Endothelial cell of umbilical vein (primary cell): ENCODE results near the gene VASH2. TPM values are rescaled to one million over a fixed set of nuclear protein-coding genes. Genes with fewer than 3 reads are reported as not detected.

Source experiments
- BruUV-seq: library from RNA; stranded (reverse); fragments of 400-500 nt; replicated peaks from 2 replicates; lab custom pipeline; 2021; lab: Mats Ljungman, UMichigan
- CTCF ChIA-PET: fragments of 300-600, 350-600 bp; sonication (Branson Sonifier 250); formaldehyde crosslinking; loops from one replicate; lab custom pipeline; 2021; ENCODE audit warnings: antibody characterized with exemption, inconsistent platforms; lab: Charles Lee
- POLR2A ChIA-PET: fragments of 300-600, 350-600 bp; sonication (Branson Sonifier 250); formaldehyde crosslinking; loops from one replicate; lab custom pipeline; 2021; ENCODE audit warnings: antibody characterized with exemption, inconsistent platforms; lab: Charles Lee
- DNase-seq: peaks from one replicate; pipeline ENCODE4 v3.0.0-alpha.2; 2011; ENCODE audit warnings: low read depth, low spot score
- FAIRE-seq: peaks from 2 replicates; lab custom pipeline; 2011; peaks lifted over from hg19 to GRCh38; lab: Jason Lieb, UNC
- H2AFZ ChIP-seq: 2 replicates; pipeline ENCODE4 v1.6.0; 2012; ENCODE audit warnings: low read depth, low read length, control low read depth, inconsistent platforms
- H3K27ac ChIP-seq: 2 replicates; pipeline ENCODE4 v1.5.1; 2011; ENCODE audit warnings: low read depth, mild to moderate bottlenecking, control low read depth, low read length, moderate library complexity; ENCODE audit not compliant: insufficient read depth
- H3K27me3 ChIP-seq, 2 experiments: 2 replicates each; pipeline versions ENCODE4 v1.6.0 to v1.6.1; 2011; ENCODE audit warnings: low read length in 2 of 2, mixed read lengths in 1 of 2; ENCODE audit not compliant: control insufficient read depth in 2 of 2, insufficient read depth in 2 of 2
- H3K36me3 ChIP-seq, 2 experiments: 2 replicates in 1 of 2; 3 replicates in 1 of 2; pipeline ENCODE4 v1.5.1; 2011; ENCODE audit warnings: low read length in 2 of 2, mild to moderate bottlenecking in 1 of 2, moderate library complexity in 1 of 2; ENCODE audit not compliant: control insufficient read depth in 2 of 2, insufficient read depth in 2 of 2; ENCODE audit errors: extremely low read depth in 1 of 2
- H3K4me1 ChIP-seq: 3 replicates; pipeline ENCODE4 v1.5.1; 2011; ENCODE audit warnings: mild to moderate bottlenecking, low read length; ENCODE audit not compliant: control insufficient read depth, insufficient read depth; ENCODE audit errors: extremely low read depth
- H3K4me2 ChIP-seq: 2 replicates; pipeline ENCODE4 v1.6.1; 2011; ENCODE audit warnings: low read length, control low read depth, mixed read lengths; ENCODE audit not compliant: insufficient read depth
- H3K4me3 ChIP-seq, 3 experiments: fragments of 200-600 bp in 1 of 3; sonication (generic), shearing (Covaris generic) in 1 of 3; replicated peaks in 1 of 3; 2 replicates each; pipeline ENCODE4 v1.5.1; 2011 to 2016; ENCODE audit warnings: control low read depth in 3 of 3, low read length in 3 of 3, mild to moderate bottlenecking in 2 of 3, inconsistent platforms in 1 of 3, low read depth in 1 of 3, moderate library complexity in 1 of 3; ENCODE audit not compliant: insufficient read depth in 1 of 3
- H3K79me2 ChIP-seq: 2 replicates; pipeline ENCODE4 v1.6.0; 2012; ENCODE audit warnings: low read length, inconsistent platforms; ENCODE audit not compliant: control insufficient read depth, insufficient read depth
- H3K9ac ChIP-seq: replicated peaks from 2 replicates; pipeline ENCODE3; 2011; ENCODE audit warnings: low read length, control low read depth; ENCODE audit not compliant: insufficient read depth; ENCODE audit errors: extremely low read depth
- H3K9me1 ChIP-seq: replicated peaks from 3 replicates; pipeline ENCODE4 v1.6.0; 2011; ENCODE audit warnings: mild to moderate bottlenecking, low read length; ENCODE audit not compliant: control insufficient read depth, insufficient read depth; ENCODE audit errors: extremely low read depth
- H3K9me3 ChIP-seq: replicated peaks from 2 replicates; pipeline ENCODE4 v1.5.1; 2012; ENCODE audit warnings: low read length, inconsistent platforms; ENCODE audit not compliant: control insufficient read depth, insufficient read depth
- H4K20me1 ChIP-seq: replicated peaks from 2 replicates; pipeline ENCODE3; 2011; ENCODE audit warnings: mild to moderate bottlenecking, low read length; ENCODE audit not compliant: control insufficient read depth, insufficient read depth; ENCODE audit errors: extremely low read depth
- FOS ChIP-seq: IDR thresholded peaks from 2 replicates; pipeline ENCODE4 v1.6.1; 2011; ENCODE audit warnings: mild to moderate bottlenecking, low read length, moderate library complexity, borderline replicate concordance; ENCODE audit not compliant: insufficient read depth
- GATA2 ChIP-seq: IDR thresholded peaks from 2 replicates; pipeline ENCODE4 v1.7.0; 2011; ENCODE audit warnings: low read depth, mild to moderate bottlenecking, moderate library complexity, mixed read lengths, low read length; ENCODE audit not compliant: insufficient read length, insufficient read depth
- JUN ChIP-seq: IDR thresholded peaks from 2 replicates; pipeline ENCODE4 v1.6.1; 2011; ENCODE audit warnings: borderline replicate concordance, low read depth; ENCODE audit not compliant: insufficient read length, insufficient read depth
- POLR2A ChIP-seq: IDR thresholded peaks from 2 replicates; pipeline ENCODE4 v1.6.1; 2012; ENCODE audit warnings: low read depth, mild to moderate bottlenecking, control low read depth, low read length
- POLR2AphosphoS5 ChIP-seq: IDR thresholded peaks from 2 replicates; pipeline ENCODE4 v1.6.1; 2012; ENCODE audit warnings: low read depth, mild to moderate bottlenecking, control low read depth, low read length, moderate library complexity; ENCODE audit not compliant: insufficient read depth
- dilution Hi-C: fragments of 300-500 bp; cut with MboI; formaldehyde crosslinking; loops from one replicate; pipeline ENCODE4 v1.15.0; 2019; ENCODE audit warnings: low sequenced_read_pairs; ENCODE audit not compliant: extremely low pct_ligation_motif_present
- intact Hi-C: fragments of 100-400 bp; cut with micrococcal nuclease; formaldehyde crosslinking; loops from one replicate; pipeline ENCODE4 v1.10.0; 2022
- polyA plus RNA-seq, 4 experiments: library from polyadenylated mRNA; depleted of rRNA in 3 of 4; stranded (reverse) in 3 of 4; unstranded in 1 of 4; fragments of >200 nt; gene quantifications; 2 replicates each; pipeline versions ENCODE4 v1.2.1 to v1.2.3, GENCODE V29; 2011 to 2012; ENCODE audit warnings: missing spikeins in 1 of 4
- total RNA-seq: library from RNA; stranded (reverse); gene quantifications from 2 replicates; pipeline ENCODE4 v1.2.3, GENCODE V29; 2021
- TF ChIP-seq, protein P1 (sequence below), 2 donors: IDR thresholded peaks; 1 replicate in 1 of 2; 2 replicates in 1 of 2; pipeline ENCODE4 v1.5.1; 2011; ENCODE audit warnings: low read length in 2 of 2, mild to moderate bottlenecking in 2 of 2, moderate library complexity in 2 of 2, control low read depth in 1 of 2, inconsistent platforms in 1 of 2, low read depth in 1 of 2; ENCODE audit not compliant: insufficient read depth in 1 of 2; ENCODE audit errors: extremely low read depth in 1 of 2
- TF ChIP-seq, protein P2 (sequence below): IDR thresholded peaks from 2 replicates; pipeline ENCODE4 v1.6.1; 2011; ENCODE audit not compliant: insufficient read depth, insufficient read length

Gene VASH2
- total and polyA plus RNA-seq, 2 donors (not counting 3 experiments of a cell fraction or from before 2014, with no cell fraction given): 0.70 to 2.9 TPM

DNA sequence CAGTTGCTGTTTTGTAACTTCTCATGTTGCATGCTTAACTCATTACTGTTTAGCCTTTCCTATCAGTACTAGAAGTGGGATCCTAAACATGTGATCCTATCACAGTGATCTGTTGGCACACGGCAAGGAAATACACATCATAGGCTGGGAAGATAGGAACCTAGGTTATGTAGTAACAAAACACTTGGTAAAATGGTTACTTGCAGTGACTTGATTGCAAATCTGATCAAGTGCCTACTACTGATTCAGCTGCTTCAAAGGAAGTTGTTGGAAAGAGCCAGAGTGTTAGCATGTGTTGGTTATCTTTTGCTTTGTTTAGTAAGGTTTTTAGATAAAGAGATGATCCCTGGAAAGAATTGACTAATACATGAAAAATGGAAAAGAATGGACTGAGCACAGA lies 8.9 kb upstream of the VASH2 start:
- POLR2A ChIA-PET: no interaction called here
- no peak overlapping the region for H2AFZ ChIP-seq
- no peak overlapping the region for H3K9ac ChIP-seq
- dilution Hi-C loops: no loop called here
- TF ChIP-seq, protein P1, sequence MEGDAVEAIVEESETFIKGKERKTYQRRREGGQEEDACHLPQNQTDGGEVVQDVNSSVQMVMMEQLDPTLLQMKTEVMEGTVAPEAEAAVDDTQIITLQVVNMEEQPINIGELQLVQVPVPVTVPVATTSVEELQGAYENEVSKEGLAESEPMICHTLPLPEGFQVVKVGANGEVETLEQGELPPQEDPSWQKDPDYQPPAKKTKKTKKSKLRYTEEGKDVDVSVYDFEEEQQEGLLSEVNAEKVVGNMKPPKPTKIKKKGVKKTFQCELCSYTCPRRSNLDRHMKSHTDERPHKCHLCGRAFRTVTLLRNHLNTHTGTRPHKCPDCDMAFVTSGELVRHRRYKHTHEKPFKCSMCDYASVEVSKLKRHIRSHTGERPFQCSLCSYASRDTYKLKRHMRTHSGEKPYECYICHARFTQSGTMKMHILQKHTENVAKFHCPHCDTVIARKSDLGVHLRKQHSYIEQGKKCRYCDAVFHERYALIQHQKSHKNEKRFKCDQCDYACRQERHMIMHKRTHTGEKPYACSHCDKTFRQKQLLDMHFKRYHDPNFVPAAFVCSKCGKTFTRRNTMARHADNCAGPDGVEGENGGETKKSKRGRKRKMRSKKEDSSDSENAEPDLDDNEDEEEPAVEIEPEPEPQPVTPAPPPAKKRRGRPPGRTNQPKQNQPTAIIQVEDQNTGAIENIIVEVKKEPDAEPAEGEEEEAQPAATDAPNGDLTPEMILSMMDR (IDR thresholded peaks at IDR 0.05; ENCODE audit: extremely low read depth in 1 of 2, insufficient read depth in 1 of 2, low read depth in 1 of 2, low read length in 2 of 2): no peak
- TF ChIP-seq GATA2: no peak
- TF ChIP-seq, protein P2, sequence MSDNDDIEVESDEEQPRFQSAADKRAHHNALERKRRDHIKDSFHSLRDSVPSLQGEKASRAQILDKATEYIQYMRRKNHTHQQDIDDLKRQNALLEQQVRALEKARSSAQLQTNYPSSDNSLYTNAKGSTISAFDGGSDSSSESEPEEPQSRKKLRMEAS: no peak
- no peak for TF ChIP-seq POLR2A
- TF ChIP-seq JUN: no peak
- no peak for TF ChIP-seq POLR2AphosphoS5
- no peak for TF ChIP-seq FOS
- DNase-seq: no peak
- no TSS peak for BruUV-seq
- H3K79me2 ChIP-seq: no peaks in the 10 kb centered on the region
- no peaks in the 10 kb centered on the region for H3K36me3 ChIP-seq
- peaks cover 11 to 21% of the 10 kb centered on the region in 2 experiments for H3K27me3 ChIP-seq
- no peak overlapping the region for H3K27ac ChIP-seq
- H4K20me1 ChIP-seq: no peaks in the 10 kb centered on the region
- intact Hi-C loops: no loop called here
- no peak overlapping the region for H3K4me3 ChIP-seq
- no peaks in the 10 kb centered on the region for H3K4me1 ChIP-seq
- CTCF ChIA-PET: interaction anchor here (1.3 kb wide), 1 partner anchor 11 kb away, joined by 3 read pairs; no protein-coding TSS in a partner anchor
- no peaks in the 10 kb centered on the region for H3K9me3 ChIP-seq
- H3K9me1 ChIP-seq: no peaks in the 10 kb centered on the region
- no peak for FAIRE-seq
- no peak overlapping the region for H3K4me2 ChIP-seq
